Body of pancreas (tissue), 4 donors: ENCODE data around the gene RTN4RL2.

Source experiments
- POLR2A ChIP-seq, 3 donors: fragments of 450-650 bp; IDR thresholded peaks; one replicate each; pipeline ENCODE4 v1.6.1; 2016; ENCODE audit warnings: antibody characterized with exemption in 3 of 3, mild to moderate bottlenecking in 2 of 3
- TF ChIP-seq, protein P1 (sequence below), 7 experiments: fragments of 450-650 bp in 4 of 7; fragments of 200-600 bp in 3 of 7; sonication (generic) in 3 of 7; IDR thresholded peaks; one replicate each; pipeline ENCODE4 v1.5.1; 2016 to 2019; ENCODE audit warnings: antibody characterized with exemption in 7 of 7

DNA sequence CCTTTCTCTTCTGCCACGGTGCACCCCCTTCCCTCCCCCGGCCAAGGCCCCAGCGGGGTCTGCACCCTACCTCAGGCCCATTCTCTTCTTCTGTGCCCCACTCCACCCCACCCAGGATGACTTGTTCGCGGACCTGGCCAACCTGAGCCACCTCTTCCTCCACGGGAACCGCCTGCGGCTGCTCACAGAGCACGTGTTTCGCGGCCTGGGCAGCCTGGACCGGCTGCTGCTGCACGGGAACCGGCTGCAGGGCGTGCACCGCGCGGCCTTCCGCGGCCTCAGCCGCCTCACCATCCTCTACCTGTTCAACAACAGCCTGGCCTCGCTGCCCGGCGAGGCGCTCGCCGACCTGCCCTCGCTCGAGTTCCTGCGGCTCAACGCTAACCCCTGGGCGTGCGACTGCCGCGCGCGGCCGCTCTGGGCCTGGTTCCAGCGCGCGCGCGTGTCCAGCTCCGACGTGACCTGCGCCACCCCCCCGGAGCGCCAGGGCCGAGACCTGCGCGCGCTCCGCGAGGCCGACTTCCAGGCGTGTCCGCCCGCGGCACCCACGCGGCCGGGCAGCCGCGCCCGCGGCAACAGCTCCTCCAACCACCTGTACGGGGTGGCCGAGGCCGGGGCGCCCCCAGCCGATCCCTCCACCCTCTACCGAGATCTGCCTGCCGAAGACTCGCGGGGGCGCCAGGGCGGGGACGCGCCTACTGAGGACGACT is 15.9 kb downstream of the RTN4RL2 start:
- TF ChIP-seq POLR2A (IDR thresholded peaks at IDR 0.05), result no peak
- TF ChIP-seq, protein P1, sequence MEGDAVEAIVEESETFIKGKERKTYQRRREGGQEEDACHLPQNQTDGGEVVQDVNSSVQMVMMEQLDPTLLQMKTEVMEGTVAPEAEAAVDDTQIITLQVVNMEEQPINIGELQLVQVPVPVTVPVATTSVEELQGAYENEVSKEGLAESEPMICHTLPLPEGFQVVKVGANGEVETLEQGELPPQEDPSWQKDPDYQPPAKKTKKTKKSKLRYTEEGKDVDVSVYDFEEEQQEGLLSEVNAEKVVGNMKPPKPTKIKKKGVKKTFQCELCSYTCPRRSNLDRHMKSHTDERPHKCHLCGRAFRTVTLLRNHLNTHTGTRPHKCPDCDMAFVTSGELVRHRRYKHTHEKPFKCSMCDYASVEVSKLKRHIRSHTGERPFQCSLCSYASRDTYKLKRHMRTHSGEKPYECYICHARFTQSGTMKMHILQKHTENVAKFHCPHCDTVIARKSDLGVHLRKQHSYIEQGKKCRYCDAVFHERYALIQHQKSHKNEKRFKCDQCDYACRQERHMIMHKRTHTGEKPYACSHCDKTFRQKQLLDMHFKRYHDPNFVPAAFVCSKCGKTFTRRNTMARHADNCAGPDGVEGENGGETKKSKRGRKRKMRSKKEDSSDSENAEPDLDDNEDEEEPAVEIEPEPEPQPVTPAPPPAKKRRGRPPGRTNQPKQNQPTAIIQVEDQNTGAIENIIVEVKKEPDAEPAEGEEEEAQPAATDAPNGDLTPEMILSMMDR (IDR thresholded peaks at IDR 0.05), result no peak
